ENCODE measurements around the gene KMT2E.
A peak's percentile ranks its signal among the peaks of the same experiment; 100 is the strongest.
"Not testable (repeated sequence)": the region's sequence is repeated elsewhere in the genome, so short reads cannot be mapped to it uniquely, and the experiment has no call there.

KMT2E gene

GRCh38 chr7:104982308-104983075, 31.5 kb upstream of the KMT2E start:
- DNase-seq (ENCODE audit: low read depth) = no peak

GRCh38 chr7:104983076-104983577, 30.9 kb upstream of the KMT2E start:
- no peak for DNase-seq (ENCODE audit: low read depth)

- DNase-seq (ENCODE audit: low read depth) = no peak
These were observed 30.1 kb upstream of the KMT2E start for GRCh38 chr7:104983578-104984539.

GRCh38 chr7:104984585-104985258, 29.3 kb upstream of the KMT2E start:
- no peak for DNase-seq (ENCODE audit: low read depth)

GRCh38 chr7:104985259-104985617, 28.8 kb upstream of the KMT2E start:
- DNase-seq (ENCODE audit: low read depth) = no peak

GRCh38 chr7:104986628-104987259, 27.3 kb upstream of the KMT2E start:
- no peak for DNase-seq (ENCODE audit: low read depth)

GRCh38 chr7:104987403-104987802, 26.6 kb upstream of the KMT2E start:
- not testable (repeated sequence) for DNase-seq (ENCODE audit: low read depth)

- DNase-seq (ENCODE audit: low read depth) = no peak
These were observed 23.0 kb upstream of the KMT2E start for GRCh38 chr7:104990983-104991382.

- DNase-seq (ENCODE audit: low read depth) = no peak
These were observed 21.7 kb upstream of the KMT2E start for GRCh38 chr7:104992306-104992705.

GRCh38 chr7:104993217-104993862, 20.7 kb upstream of the KMT2E start:
- DNase-seq (ENCODE audit: low read depth) = no peak

GRCh38 chr7:104998040-104998752, 15.8 kb upstream of the KMT2E start:
- no peak for DNase-seq (ENCODE audit: low read depth)

GRCh38 chr7:105000200-105000599, 13.8 kb upstream of the KMT2E start:
- no peak for DNase-seq (ENCODE audit: low read depth)

- DNase-seq (ENCODE audit: low read depth) = no peak
These were observed 13.1 kb upstream of the KMT2E start for GRCh38 chr7:105000927-105001336.

- no peak for DNase-seq (ENCODE audit: low read depth)
These were observed 12.3 kb upstream of the KMT2E start for GRCh38 chr7:105001652-105002184.

- DNase-seq (ENCODE audit: low read depth) = peak; percentile 71
These were observed 10.7 kb upstream of the KMT2E start for GRCh38 chr7:105003275-105003674.

GRCh38 chr7:105003872-105004510, 10.0 kb upstream of the KMT2E start:
- no peak for DNase-seq (ENCODE audit: low read depth)

GRCh38 chr7:105005006-105005405, 9.0 kb upstream of the KMT2E start:
- DNase-seq (ENCODE audit: low read depth) = not testable (repeated sequence)

GRCh38 chr7:105005486-105005885, 8.5 kb upstream of the KMT2E start:
- DNase-seq (ENCODE audit: low read depth) = not testable (repeated sequence)

- DNase-seq (ENCODE audit: low read depth) = no peak
These were observed 7.5 kb upstream of the KMT2E start for GRCh38 chr7:105006367-105007136.
